Measurements from ENCODE around the gene RUNX1. TPM values are rescaled to one million over a fixed set of nuclear protein-coding genes. Genes with fewer than 3 reads are reported as not detected.

RUNX1 gene
- total and polyA plus RNA-seq, 10 donors, result 4.8 to 70.0 (median 43.6) TPM

- Histone ChIP-seq H3K36me3 (peaks cover 0 to 1% (median 0%) of the 10 kb centered on the region in 6 donors), H3K27me3 (replicated peaks in 1 of 7) (no peaks in the 10 kb centered on the region), H3K9me3 (no peaks in the 10 kb centered on the region), H3K4me3 (no peak overlapping the region), H3K4me1 (no peaks in the 10 kb centered on the region), H3K27ac (no peak overlapping the region)
- TF ChIP-seq CTCF (IDR thresholded peaks at IDR 0.05 in 8 of 11, conservative IDR thresholded peaks at IDR 0.05 in 3 of 11), result no peak
- no peak for TF ChIP-seq POLR2AphosphoS5 (IDR thresholded peaks at IDR 0.05)
- no peak for TF ChIP-seq POLR2A (IDR thresholded peaks at IDR 0.05)
- 95 to 99% (median 96%) methylated on average over 2 of the region's 2 CpGs for WGBS, 5 donors
- no peak for DNase-seq
- intact Hi-C loops (cut with DNase I; ENCODE audit: low total_unique reads), result no loop called here
Measured at GRCh38 chr21:34783815-34784214, 265.3 kb downstream of the RUNX1 start.

GRCh38 chr21:34782506-34783360 lies 266.4 kb downstream of the RUNX1 start:
- 82 to 92% (median 86%) methylated on average over 9 to 11 of the region's 11 CpGs for WGBS, 5 donors
- Histone ChIP-seq H3K27ac (no peak overlapping the region), H3K4me1 (no peaks in the 10 kb centered on the region), H3K4me3 (no peak overlapping the region), H3K9me3 (no peaks in the 10 kb centered on the region), H3K27me3 (replicated peaks in 1 of 7) (no peaks in the 10 kb centered on the region), H3K36me3 (no peaks in the 10 kb centered on the region)
- DNase-seq, result no peak
- no peak for TF ChIP-seq POLR2AphosphoS5 (IDR thresholded peaks at IDR 0.05)
- no peak for TF ChIP-seq POLR2A (IDR thresholded peaks at IDR 0.05)
- no peak for TF ChIP-seq CTCF (IDR thresholded peaks at IDR 0.05 in 8 of 11, conservative IDR thresholded peaks at IDR 0.05 in 3 of 11)
- intact Hi-C loops (cut with DNase I; ENCODE audit: low total_unique reads), result no loop called here

GRCh38 chr21:34781526-34781925 lies 267.6 kb downstream of the RUNX1 start:
- H3K36me3 ChIP-seq, result no peaks in the 10 kb centered on the region
- DNase-seq, result no peak
- no peak overlapping the region for H3K27ac ChIP-seq
- H3K27me3 ChIP-seq (replicated peaks in 1 of 7), result no peaks in the 10 kb centered on the region
- H3K4me1 ChIP-seq, result no peaks in the 10 kb centered on the region
- no peaks in the 10 kb centered on the region for H3K9me3 ChIP-seq
- intact Hi-C loops (cut with DNase I; ENCODE audit: low total_unique reads), result no loop called here
- no peak overlapping the region for H3K4me3 ChIP-seq
- WGBS, 5 donors, result 83 to 94% (median 89%) methylated on average over 7 of the region's 7 CpGs
- TF ChIP-seq CTCF (IDR thresholded peaks at IDR 0.05 in 8 of 11, conservative IDR thresholded peaks at IDR 0.05 in 3 of 11) (no peak), POLR2A (IDR thresholded peaks at IDR 0.05) (no peak), POLR2AphosphoS5 (IDR thresholded peaks at IDR 0.05) (no peak)

GRCh38 chr21:34779860-34780259 lies 269.2 kb downstream of the RUNX1 start:
- H3K36me3 ChIP-seq, result no peaks in the 10 kb centered on the region
- no peak overlapping the region for H3K4me3 ChIP-seq
- no peak overlapping the region for H3K27ac ChIP-seq
- H3K9me3 ChIP-seq, result no peaks in the 10 kb centered on the region
- H3K4me1 ChIP-seq, result no peaks in the 10 kb centered on the region
- DNase-seq, result no peak
- 4 to 25% (median 11%) methylated on average over 1 to 2 of the region's 2 CpGs for WGBS, 5 donors
- intact Hi-C loops (cut with DNase I; ENCODE audit: low total_unique reads), result no loop called here
- H3K27me3 ChIP-seq (replicated peaks in 1 of 7), result no peaks in the 10 kb centered on the region
- TF ChIP-seq POLR2A (IDR thresholded peaks at IDR 0.05), result no peak
- no peak for TF ChIP-seq POLR2AphosphoS5 (IDR thresholded peaks at IDR 0.05)
- no peak for TF ChIP-seq CTCF (IDR thresholded peaks at IDR 0.05 in 8 of 11, conservative IDR thresholded peaks at IDR 0.05 in 3 of 11)

Data from spleen (tissue), 11 donors.